Upper lobe of left lung (tissue), 4 donors: ENCODE data around the gene PXDN.

Source experiments
- CTCF ChIP-seq, 6 experiments: fragments of 450-650 bp in 4 of 6; fragments of 200-600 bp in 2 of 6; sonication (generic) in 2 of 6; IDR thresholded peaks; one replicate each; pipeline ENCODE4 v1.5.1; 2016 to 2019; ENCODE audit warnings: antibody characterized with exemption in 6 of 6
- POLR2AphosphoS5 ChIP-seq, 2 donors: sonication (generic); formaldehyde crosslinking; IDR thresholded peaks; one replicate each; pipeline ENCODE4 v1.5.1; 2017; ENCODE audit warnings: antibody characterized with exemption in 2 of 2

GRCh38 chr2:1793868-1794445, 49.6 kb upstream of the PXDN start:
- TF ChIP-seq CTCF (IDR thresholded peaks at IDR 0.05): no peak
- TF ChIP-seq POLR2AphosphoS5 (IDR thresholded peaks at IDR 0.05): peak; percentile 42 to 44
